ENCODE data around the gene TACR2.

TACR2 gene

GRCh38 chr10:69413221-69413865 is 3.4 kb downstream of the TACR2 start:
- DNase-seq (ENCODE audit: low read depth), result no peak
- TF ChIP-seq CTCF (IDR thresholded peaks at IDR 0.05; ENCODE audit: control insufficient read depth, extremely low read depth, insufficient read depth), result peak; percentile 32; the same call in 1 of the 2 replicates
- H3K4me3 ChIP-seq (ENCODE audit: low read depth, low read length), result no peak overlapping the region

- no peak for DNase-seq (ENCODE audit: low read depth)
- no peak overlapping the region for H3K4me3 ChIP-seq (ENCODE audit: low read depth, low read length)
- TF ChIP-seq CTCF (IDR thresholded peaks at IDR 0.05; ENCODE audit: control insufficient read depth, extremely low read depth, insufficient read depth), result no peak
These were observed 4.4 kb downstream of the TACR2 start for GRCh38 chr10:69412232-69412790.

- H3K4me3 ChIP-seq (ENCODE audit: low read depth, low read length), result no peak overlapping the region
These were observed 5.2 kb downstream of the TACR2 start for GRCh38 chr10:69411476-69411875.

GRCh38 chr10:69410487-69410886 is 6.2 kb downstream of the TACR2 start:
- no peak overlapping the region for H3K4me3 ChIP-seq (ENCODE audit: low read depth, low read length)
- no peak for TF ChIP-seq CTCF (IDR thresholded peaks at IDR 0.05; ENCODE audit: control insufficient read depth, extremely low read depth, insufficient read depth)
- DNase-seq (ENCODE audit: low read depth), result no peak

More at GRCh38 chr10:69411476-69411875, 5.2 kb downstream of the TACR2 start:
- TF ChIP-seq CTCF (IDR thresholded peaks at IDR 0.05; ENCODE audit: control insufficient read depth, extremely low read depth, insufficient read depth), result no peak
- no peak for DNase-seq (ENCODE audit: low read depth)

GRCh38 chr10:69409968-69410367 is 6.8 kb downstream of the TACR2 start:
- no peak overlapping the region for H3K4me3 ChIP-seq (ENCODE audit: low read depth, low read length)
- TF ChIP-seq CTCF (IDR thresholded peaks at IDR 0.05; ENCODE audit: control insufficient read depth, extremely low read depth, insufficient read depth), result no peak
- no peak for DNase-seq (ENCODE audit: low read depth)

- DNase-seq (ENCODE audit: low read depth), result no peak
- no peak overlapping the region for H3K4me3 ChIP-seq (ENCODE audit: low read depth, low read length)
- TF ChIP-seq CTCF (IDR thresholded peaks at IDR 0.05; ENCODE audit: control insufficient read depth, extremely low read depth, insufficient read depth), result no peak
These were observed 7.6 kb downstream of the TACR2 start for GRCh38 chr10:69409176-69409495.
